GM12878 (cell line): Measurements from ENCODE around the gene USP5. TPM values are rescaled to one million over a fixed set of nuclear protein-coding genes. Genes with fewer than 3 reads are reported as not detected.
A peak's percentile ranks its signal among the peaks of the same experiment; 100 is the strongest.

Experiments
- ATAC-seq: fragments of 200-7000 bp; cut with Tn5 transposase; 3 replicates; pipeline ENCODE4 v1.9.1; 2020; ENCODE audit warnings: mild to moderate bottlenecking, moderate library complexity
- BruUV-seq: library from RNA; stranded (reverse); fragments of 400-500 nt; replicated peaks from 2 replicates; lab custom pipeline; 2021; lab: Mats Ljungman, UMichigan
- CTCF ChIA-PET: fragments of 300-600 bp; sonication (Branson Sonifier 250); formaldehyde crosslinking; extraction: SDS; loops from one replicate; lab custom pipeline; 2021; ENCODE audit warnings: inconsistent platforms; lab: Yijun Ruan, JAX
- POLR2A ChIA-PET: fragments of 350-600 bp; formaldehyde crosslinking; extraction: SDS; loops from one replicate; lab custom pipeline; 2021; ENCODE audit warnings: inconsistent platforms; lab: Charles Lee
- RAD21 ChIA-PET: fragments of 300-600 bp; sonication (Branson Sonifier 250); formaldehyde crosslinking; loops from one replicate; lab custom pipeline; 2023; ENCODE audit warnings: antibody characterized with exemption; ENCODE audit not compliant: unreplicated experiment; lab: Charles Lee
- SMC1A ChIA-PET: fragments of 300-600 bp; sonication (Branson Sonifier 250); formaldehyde crosslinking; loops from one replicate; lab custom pipeline; 2023; ENCODE audit not compliant: unreplicated experiment, uncharacterized antibody; lab: Charles Lee
- DNase-seq: peaks from one replicate; pipeline ENCODE4 v3.0.0-alpha.2; 2011; ENCODE audit warnings: low read depth, low spot score
- FAIRE-seq: peaks from 3 replicates; lab custom pipeline; 2011; peaks lifted over from hg19 to GRCh38; lab: Jason Lieb, UNC
- H2AFZ ChIP-seq: 2 replicates; pipeline ENCODE4 v1.6.0; 2011; ENCODE audit warnings: low read depth, low read length, control low read depth; ENCODE audit not compliant: control insufficient read depth
- H3K27ac ChIP-seq: 2 replicates; pipeline ENCODE4 v1.5.1; 2011; ENCODE audit warnings: control low read depth; ENCODE audit not compliant: control insufficient read depth, insufficient read depth
- H3K27me3 ChIP-seq, 2 experiments: replicated peaks in 1 of 2; 2 replicates each; pipeline versions ENCODE4 v1.6.0 to v1.6.1; 2011; ENCODE audit warnings: low read length in 1 of 2; ENCODE audit not compliant: control insufficient read depth in 2 of 2, insufficient read depth in 2 of 2
- H3K36me3 ChIP-seq, 2 experiments: 2 replicates each; pipeline ENCODE4 v1.5.1; 2011; ENCODE audit warnings: low read length in 1 of 2; ENCODE audit not compliant: control insufficient read depth in 2 of 2, insufficient read depth in 2 of 2
- H3K4me1 ChIP-seq: 2 replicates; pipeline ENCODE4 v1.6.1; 2011; ENCODE audit warnings: mild to moderate bottlenecking, low read length, moderate library complexity, mixed read lengths; ENCODE audit not compliant: control insufficient read depth, insufficient read depth
- H3K4me2 ChIP-seq: 2 replicates; pipeline ENCODE4 v1.6.0; 2011; ENCODE audit warnings: control low read depth; ENCODE audit not compliant: control insufficient read depth, insufficient read depth
- H3K4me3 ChIP-seq: fragments of 200-600 bp; sonication (generic); 2 replicates; pipeline ENCODE4 v1.5.1; 2016
- H3K79me2 ChIP-seq: 2 replicates; pipeline ENCODE4 v1.6.0; 2011; ENCODE audit warnings: low read length; ENCODE audit not compliant: control insufficient read depth, insufficient read depth
- H3K9ac ChIP-seq: 2 replicates; pipeline ENCODE4 v1.8.0; 2011; ENCODE audit warnings: low read length, control low read depth, mixed read lengths; ENCODE audit not compliant: control insufficient read depth, insufficient read depth
- H3K9me3 ChIP-seq: replicated peaks from 3 replicates; pipeline ENCODE4 v1.5.1; 2011; ENCODE audit warnings: mild to moderate bottlenecking, low read length; ENCODE audit not compliant: control insufficient read depth, insufficient read depth
- H4K20me1 ChIP-seq: 2 replicates; pipeline ENCODE4 v1.6.0; 2011; ENCODE audit not compliant: control insufficient read depth, insufficient read depth
- NFYA ChIP-seq: IDR thresholded peaks from 2 replicates; pipeline ENCODE4 v1.6.1; 2011; ENCODE audit warnings: low read depth, mild to moderate bottlenecking, low read length, improper control_type of control experiment, borderline replicate concordance
- NR2F1 ChIP-seq: fragments of 450-650 bp; conservative IDR thresholded peaks from 2 replicates; pipeline ENCODE4 v1.6.1; 2017; ENCODE audit warnings: mild to moderate bottlenecking
- whole genome bisulfite sequencing: methylation state at CpG from one replicate; pipeline ENCODE4 v1.1.6; 2016; ENCODE audit warnings: low lambda C conversion rate; ENCODE audit not compliant: insufficient replicate concordance, insufficient coverage; ENCODE audit errors: missing lambda C conversion rate; 5-methylcytosine and 5-hydroxymethylcytosine counted together
- in situ Hi-C: fragments of 300-500 bp; cut with MboI; formaldehyde crosslinking; loops from 9 replicates; pipeline ENCODE4 v1.14.3; 2018; ENCODE audit warnings: mixed read lengths
- intact Hi-C: fragments of 100-400 bp; cut with micrococcal nuclease; formaldehyde crosslinking; loops from one replicate; pipeline ENCODE4 v1.14.2; 2022; ENCODE audit not compliant: unreplicated experiment
- polyA plus RNA-seq, 11 experiments: library from polyadenylated mRNA; depleted of rRNA in 4 of 11; unstranded in 6 of 11; stranded (reverse) in 5 of 11; fragments of >200 nt; fragmentation: Nextera tagmentation in 4 of 11; fragmentation: Illumina TruSeq in 1 of 11; extraction: Ambion mirVana in 4 of 11; extraction: Trizol in 1 of 11; gene quantifications; 1 replicate in 1 of 11; 2 replicates in 10 of 11; pipeline versions ENCODE4 v1.2.1 to v1.2.3, GENCODE V29; 2011 to 2016; ENCODE audit warnings: inconsistent platforms in 2 of 11, missing spikeins in 2 of 11, low read depth in 1 of 11
- total RNA-seq, 4 experiments: library from RNA; depleted of rRNA in 3 of 4; stranded (reverse); fragments of >200 nt in 3 of 4; fragmentation: Illumina TruSeq in 1 of 4; extraction: Trizol in 1 of 4; gene quantifications; 2 replicates each; pipeline versions ENCODE4 v1.2.1 to v1.2.3, GENCODE V29; 2013 to 2021

USP5 gene
- total and polyA plus RNA-seq, 10 of the 15 experiments (the other 5 are each of a cell fraction or from before 2014, with no cell fraction given) = 2.5 to 124 (median 74.6) TPM

- no peaks in the 10 kb centered on the region for H4K20me1 ChIP-seq
- no peaks in the 10 kb centered on the region for H3K9me3 ChIP-seq
- no peak overlapping the region for H3K27ac ChIP-seq
- peaks cover 2 to 6% of the 10 kb centered on the region in 2 experiments; a peak in 2 of 4 replicates for H3K36me3 ChIP-seq
- ATAC-seq (no peak), DNase-seq (no peak), FAIRE-seq (no peak)
- ChIA-PET POLR2A (interaction anchor here (0.7 to 2.2 kb wide), 7 partner anchors 9 to 65 kb away, joined by 3 to 9 read pairs (median 3); partner anchors contain the start of genes C12orf57, CDCA3, RNU7-1 and SPSB2), RAD21 (interaction anchor here (0.7 kb wide), 1 partner anchor 24 kb away, joined by 3 read pairs; no protein-coding TSS in a partner anchor), SMC1A (interaction anchor here (0.8 to 3.1 kb wide), 2 partner anchors 24 to 29 kb away, joined by 3 to 16 read pairs; no protein-coding TSS in a partner anchor), CTCF (interaction anchor here (0.6 to 4.6 kb wide), 4 partner anchors 9 to 46 kb away, joined by 3 to 20 read pairs (median 11); partner anchors contain the start of gene SPSB2)
- H3K4me2 ChIP-seq = peak overlapping the region; percentile 97; the same call in 1 of the 2 replicates
- in situ Hi-C loops = no loop called here
- BruUV-seq = no TSS peak
- no peak overlapping the region for H2AFZ ChIP-seq
- H3K9ac ChIP-seq = no peak overlapping the region
- H3K79me2 ChIP-seq = peaks cover 23% of the 10 kb centered on the region
- peak overlapping the region; percentile 100 for H3K4me3 ChIP-seq
- no peak for TF ChIP-seq NFYA
- no peak for TF ChIP-seq NR2F1
- H3K4me1 ChIP-seq = peaks cover 11% of the 10 kb centered on the region
- 82% methylated on average over 13 of the region's 14 CpGs for WGBS
- intact Hi-C loops = no loop called here
- H3K27me3 ChIP-seq = no peaks in the 10 kb centered on the region
Observed at GRCh38 chr12:6915789-6916285, 63.9 kb downstream of the USP5 start.

Other genes with a start within 250 kb of the USP5 start
Only the 7 nearest of the 28 such genes appear.
- not detected in 2 replicates for gene GPR162, start 30.3 kb upstream of the USP5 start, total RNA-seq (2014; rRNA removed)
- gene GPR162, start 30.3 kb upstream of the USP5 start, total RNA-seq (2014; rRNA removed; fragmentation: Illumina TruSeq; extraction: Trizol) = not detected in 2 replicates
- not detected in 2 replicates for gene GPR162, start 30.3 kb upstream of the USP5 start, total RNA-seq (2021)
- 0.09 TPM in 1 of 2 replicates, not detected in the other for gene GPR162, start 30.3 kb upstream of the USP5 start, polyA plus RNA-seq (2011; rRNA removed)
- not detected in 2 replicates for gene GPR162, start 30.3 kb upstream of the USP5 start, polyA plus RNA-seq (2014; fragmentation: Illumina TruSeq; extraction: Trizol)
- gene GPR162, start 30.3 kb upstream of the USP5 start, polyA plus RNA-seq (2014; fragmentation: Nextera tagmentation; extraction: Ambion mirVana) = not detected
- gene GPR162, start 30.3 kb upstream of the USP5 start, polyA plus RNA-seq (2014; rRNA removed) = not detected in 2 replicates
- not detected for gene GPR162, start 30.3 kb upstream of the USP5 start, polyA plus RNA-seq (2016; fragmentation: Nextera tagmentation; extraction: Ambion mirVana)
- not detected in 2 replicates for gene P3H3, start 23.7 kb upstream of the USP5 start, total RNA-seq (2014; rRNA removed)
- gene P3H3, start 23.7 kb upstream of the USP5 start, total RNA-seq (2014; rRNA removed; fragmentation: Illumina TruSeq; extraction: Trizol) = not detected in 2 replicates
- 0.13 and 0.21 TPM in 2 replicates for gene P3H3, start 23.7 kb upstream of the USP5 start, total RNA-seq (2021)
- 0.05 TPM in 1 of 2 replicates, not detected in the other for gene P3H3, start 23.7 kb upstream of the USP5 start, polyA plus RNA-seq (2011; rRNA removed)
- 0.03 TPM in 1 of 2 replicates, not detected in the other for gene P3H3, start 23.7 kb upstream of the USP5 start, polyA plus RNA-seq (2014; fragmentation: Illumina TruSeq; extraction: Trizol)
- not detected for gene P3H3, start 23.7 kb upstream of the USP5 start, polyA plus RNA-seq (2014; fragmentation: Nextera tagmentation; extraction: Ambion mirVana)
- 0.23 TPM in 1 of 2 replicates, not detected in the other for gene P3H3, start 23.7 kb upstream of the USP5 start, polyA plus RNA-seq (2014; rRNA removed)
- not detected for gene P3H3, start 23.7 kb upstream of the USP5 start, polyA plus RNA-seq (2016; fragmentation: Nextera tagmentation; extraction: Ambion mirVana)
- gene GNB3, start 11.2 kb upstream of the USP5 start, total RNA-seq (2014; rRNA removed) = 0.23 and 0.33 TPM in 2 replicates
- 0.23 and 0.58 TPM in 2 replicates for gene GNB3, start 11.2 kb upstream of the USP5 start, total RNA-seq (2014; rRNA removed; fragmentation: Illumina TruSeq; extraction: Trizol)
- gene GNB3, start 11.2 kb upstream of the USP5 start, total RNA-seq (2021) = 0.16 and 0.46 TPM in 2 replicates
- 0.05 and 0.12 TPM in 2 replicates for gene GNB3, start 11.2 kb upstream of the USP5 start, polyA plus RNA-seq (2011; rRNA removed)
- 0.16 and 0.38 TPM in 2 replicates for gene GNB3, start 11.2 kb upstream of the USP5 start, polyA plus RNA-seq (2014; fragmentation: Illumina TruSeq; extraction: Trizol)
- under 1 TPM; 0.18 to 0.24 TPM for gene GNB3, start 11.2 kb upstream of the USP5 start, polyA plus RNA-seq (2014; fragmentation: Nextera tagmentation; extraction: Ambion mirVana)
- gene GNB3, start 11.2 kb upstream of the USP5 start, polyA plus RNA-seq (2014; rRNA removed) = 0.46 and 0.55 TPM in 2 replicates
- gene GNB3, start 11.2 kb upstream of the USP5 start, polyA plus RNA-seq (2016; fragmentation: Nextera tagmentation; extraction: Ambion mirVana) = 1 to 10 TPM in 1 of 2 experiments, under 1 TPM in 1; 0.33 to 1.1 TPM
- 112 and 117 TPM in 2 replicates for gene CDCA3, start 864 bp upstream of the USP5 start, total RNA-seq (2014; rRNA removed)
- 69.1 and 70.8 TPM in 2 replicates for gene CDCA3, start 864 bp upstream of the USP5 start, total RNA-seq (2014; rRNA removed; fragmentation: Illumina TruSeq; extraction: Trizol)
- 68.6 and 72.7 TPM in 2 replicates for gene CDCA3, start 864 bp upstream of the USP5 start, total RNA-seq (2021)
- 70.1 and 82.6 TPM in 2 replicates for gene CDCA3, start 864 bp upstream of the USP5 start, polyA plus RNA-seq (2011; rRNA removed)
- gene CDCA3, start 864 bp upstream of the USP5 start, polyA plus RNA-seq (2014; fragmentation: Illumina TruSeq; extraction: Trizol) = 103 and 113 TPM in 2 replicates
- gene CDCA3, start 864 bp upstream of the USP5 start, polyA plus RNA-seq (2014; fragmentation: Nextera tagmentation; extraction: Ambion mirVana) = 10 to 100 TPM; 34.5 to 47.3 TPM
- gene CDCA3, start 864 bp upstream of the USP5 start, polyA plus RNA-seq (2014; rRNA removed) = 138 and 148 TPM in 2 replicates
- gene CDCA3, start 864 bp upstream of the USP5 start, polyA plus RNA-seq (2016; fragmentation: Nextera tagmentation; extraction: Ambion mirVana) = 100 to 1,000 TPM; 131 to 132 TPM
- gene TPI1, start 15.4 kb downstream of the USP5 start, total RNA-seq (2014; rRNA removed) = 1,631 and 1,672 TPM in 2 replicates
- 1,031 and 1,059 TPM in 2 replicates for gene TPI1, start 15.4 kb downstream of the USP5 start, total RNA-seq (2014; rRNA removed; fragmentation: Illumina TruSeq; extraction: Trizol)
- gene TPI1, start 15.4 kb downstream of the USP5 start, total RNA-seq (2021) = 916 and 925 TPM in 2 replicates
- 2,490 and 3,306 TPM in 2 replicates for gene TPI1, start 15.4 kb downstream of the USP5 start, polyA plus RNA-seq (2011; rRNA removed)
- 1,383 and 1,555 TPM in 2 replicates for gene TPI1, start 15.4 kb downstream of the USP5 start, polyA plus RNA-seq (2014; fragmentation: Illumina TruSeq; extraction: Trizol)
- gene TPI1, start 15.4 kb downstream of the USP5 start, polyA plus RNA-seq (2014; fragmentation: Nextera tagmentation; extraction: Ambion mirVana) = 1,000 to 10,000 TPM; 5,044 to 7,349 TPM
- 993 and 1,045 TPM in 2 replicates for gene TPI1, start 15.4 kb downstream of the USP5 start, polyA plus RNA-seq (2014; rRNA removed)
- 1,000 to 10,000 TPM; 1,723 to 1,836 TPM for gene TPI1, start 15.4 kb downstream of the USP5 start, polyA plus RNA-seq (2016; fragmentation: Nextera tagmentation; extraction: Ambion mirVana)
- gene SPSB2, start 21.2 kb downstream of the USP5 start, total RNA-seq (2014; rRNA removed) = 4.2 and 5.6 TPM in 2 replicates
- gene SPSB2, start 21.2 kb downstream of the USP5 start, total RNA-seq (2014; rRNA removed; fragmentation: Illumina TruSeq; extraction: Trizol) = 1.8 and 2.0 TPM in 2 replicates
- 3.4 and 3.9 TPM in 2 replicates for gene SPSB2, start 21.2 kb downstream of the USP5 start, total RNA-seq (2021)
- gene SPSB2, start 21.2 kb downstream of the USP5 start, polyA plus RNA-seq (2011; rRNA removed) = 0.29 and 0.58 TPM in 2 replicates
- gene SPSB2, start 21.2 kb downstream of the USP5 start, polyA plus RNA-seq (2014; fragmentation: Illumina TruSeq; extraction: Trizol) = 0.24 and 0.56 TPM in 2 replicates
- under 1 TPM; 0.08 to 0.24 TPM for gene SPSB2, start 21.2 kb downstream of the USP5 start, polyA plus RNA-seq (2014; fragmentation: Nextera tagmentation; extraction: Ambion mirVana)
- 4.9 and 5.6 TPM in 2 replicates for gene SPSB2, start 21.2 kb downstream of the USP5 start, polyA plus RNA-seq (2014; rRNA removed)
- gene SPSB2, start 21.2 kb downstream of the USP5 start, polyA plus RNA-seq (2016; fragmentation: Nextera tagmentation; extraction: Ambion mirVana) = 1 to 10 TPM; 4.7 to 5.3 TPM
- gene LRRC23, start 52.7 kb downstream of the USP5 start, total RNA-seq (2014; rRNA removed) = 2.8 and 4.7 TPM in 2 replicates
- 4.0 and 4.3 TPM in 2 replicates for gene LRRC23, start 52.7 kb downstream of the USP5 start, total RNA-seq (2014; rRNA removed; fragmentation: Illumina TruSeq; extraction: Trizol)
- 3.1 and 3.8 TPM in 2 replicates for gene LRRC23, start 52.7 kb downstream of the USP5 start, total RNA-seq (2021)
- 5.6 and 6.9 TPM in 2 replicates for gene LRRC23, start 52.7 kb downstream of the USP5 start, polyA plus RNA-seq (2011; rRNA removed)
- gene LRRC23, start 52.7 kb downstream of the USP5 start, polyA plus RNA-seq (2014; fragmentation: Illumina TruSeq; extraction: Trizol) = 5.2 and 5.4 TPM in 2 replicates
- gene LRRC23, start 52.7 kb downstream of the USP5 start, polyA plus RNA-seq (2014; fragmentation: Nextera tagmentation; extraction: Ambion mirVana) = 1 to 10 TPM; 1.4 to 2.5 TPM
- 3.1 and 3.3 TPM in 2 replicates for gene LRRC23, start 52.7 kb downstream of the USP5 start, polyA plus RNA-seq (2014; rRNA removed)
- gene LRRC23, start 52.7 kb downstream of the USP5 start, polyA plus RNA-seq (2016; fragmentation: Nextera tagmentation; extraction: Ambion mirVana) = 1 to 10 TPM; 3.5 to 5.4 TPM